ENCODE results near the gene MERTK.
"Not testable (repeated sequence)": the region's sequence is repeated elsewhere in the genome, so short reads cannot be mapped to it uniquely, and the experiment has no call there.

The MERTK gene

DNA sequence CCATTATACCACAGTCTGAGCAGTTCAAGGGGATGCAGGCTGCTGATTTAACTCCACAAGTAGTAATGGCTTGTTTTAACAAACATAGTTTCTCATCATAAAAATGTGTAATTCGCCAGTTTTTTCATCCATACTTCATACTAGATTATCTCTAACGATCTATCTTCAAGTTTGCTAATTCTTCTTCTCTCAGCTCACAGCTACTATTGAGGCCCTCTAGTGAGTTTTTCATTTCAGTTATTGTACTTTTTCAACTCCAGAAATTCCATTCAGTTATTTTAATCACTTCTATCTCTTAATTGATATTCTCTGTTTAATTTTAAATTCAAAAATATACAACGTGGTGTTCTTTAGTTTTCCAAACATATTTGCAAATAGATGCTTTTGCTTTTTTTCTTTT, 136.5 kb downstream of the MERTK start:
- DNase-seq (ENCODE audit: low read depth): no peak
- TF ChIP-seq, protein P1, sequence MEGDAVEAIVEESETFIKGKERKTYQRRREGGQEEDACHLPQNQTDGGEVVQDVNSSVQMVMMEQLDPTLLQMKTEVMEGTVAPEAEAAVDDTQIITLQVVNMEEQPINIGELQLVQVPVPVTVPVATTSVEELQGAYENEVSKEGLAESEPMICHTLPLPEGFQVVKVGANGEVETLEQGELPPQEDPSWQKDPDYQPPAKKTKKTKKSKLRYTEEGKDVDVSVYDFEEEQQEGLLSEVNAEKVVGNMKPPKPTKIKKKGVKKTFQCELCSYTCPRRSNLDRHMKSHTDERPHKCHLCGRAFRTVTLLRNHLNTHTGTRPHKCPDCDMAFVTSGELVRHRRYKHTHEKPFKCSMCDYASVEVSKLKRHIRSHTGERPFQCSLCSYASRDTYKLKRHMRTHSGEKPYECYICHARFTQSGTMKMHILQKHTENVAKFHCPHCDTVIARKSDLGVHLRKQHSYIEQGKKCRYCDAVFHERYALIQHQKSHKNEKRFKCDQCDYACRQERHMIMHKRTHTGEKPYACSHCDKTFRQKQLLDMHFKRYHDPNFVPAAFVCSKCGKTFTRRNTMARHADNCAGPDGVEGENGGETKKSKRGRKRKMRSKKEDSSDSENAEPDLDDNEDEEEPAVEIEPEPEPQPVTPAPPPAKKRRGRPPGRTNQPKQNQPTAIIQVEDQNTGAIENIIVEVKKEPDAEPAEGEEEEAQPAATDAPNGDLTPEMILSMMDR (IDR thresholded peaks at IDR 0.05; ENCODE audit: control insufficient read depth, extremely low read depth, insufficient read depth): no peak
- H3K4me3 ChIP-seq (ENCODE audit: low read depth, low read length): no peak overlapping the region

DNA sequence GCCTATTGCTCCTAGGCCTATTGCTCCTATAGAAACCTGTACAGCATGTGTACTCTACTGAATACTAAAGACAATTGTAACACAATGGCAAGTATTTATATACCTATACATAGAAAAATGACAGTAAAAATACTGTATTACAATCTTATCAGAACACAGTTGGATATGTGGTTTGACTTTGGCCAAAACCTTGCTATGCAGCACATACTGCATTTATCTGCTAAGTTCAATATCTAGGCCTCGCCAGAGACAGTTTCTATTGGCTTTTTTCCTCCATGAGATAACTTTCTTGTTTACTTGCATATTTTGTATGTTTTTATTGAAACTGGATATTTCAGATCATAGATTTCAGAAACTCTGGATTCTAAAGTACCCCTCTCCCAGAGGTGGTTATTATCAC, 137.4 kb downstream of the MERTK start:
- H3K4me3 ChIP-seq (ENCODE audit: low read depth, low read length): no peak overlapping the region
- TF ChIP-seq, protein P1 (IDR thresholded peaks at IDR 0.05; ENCODE audit: control insufficient read depth, extremely low read depth, insufficient read depth): no peak
- DNase-seq (ENCODE audit: low read depth): no peak

DNA sequence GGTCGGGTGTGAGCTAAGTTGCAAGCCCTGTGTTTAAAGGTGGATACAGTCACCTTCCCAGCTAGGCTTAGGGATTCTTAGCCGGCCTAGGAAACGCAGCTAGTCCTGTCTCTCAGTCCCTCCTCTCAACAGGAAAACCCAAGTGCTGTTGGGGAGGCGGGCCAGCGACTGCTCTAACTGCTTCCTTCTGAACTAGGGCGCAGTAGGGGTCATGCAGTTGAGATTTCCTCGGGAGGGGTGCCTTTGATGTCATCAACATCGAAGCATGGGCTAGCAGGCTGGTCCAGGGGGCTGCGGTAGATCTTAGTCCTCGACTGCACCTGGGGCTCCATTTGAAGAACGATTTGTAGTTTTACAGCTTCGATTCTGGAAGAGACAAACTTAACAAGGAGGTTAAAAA, 141.1 kb downstream of the MERTK start:
- H3K4me3 ChIP-seq (ENCODE audit: low read depth, low read length); DNase-seq (ENCODE audit: low read depth): not testable (repeated sequence)

DNA sequence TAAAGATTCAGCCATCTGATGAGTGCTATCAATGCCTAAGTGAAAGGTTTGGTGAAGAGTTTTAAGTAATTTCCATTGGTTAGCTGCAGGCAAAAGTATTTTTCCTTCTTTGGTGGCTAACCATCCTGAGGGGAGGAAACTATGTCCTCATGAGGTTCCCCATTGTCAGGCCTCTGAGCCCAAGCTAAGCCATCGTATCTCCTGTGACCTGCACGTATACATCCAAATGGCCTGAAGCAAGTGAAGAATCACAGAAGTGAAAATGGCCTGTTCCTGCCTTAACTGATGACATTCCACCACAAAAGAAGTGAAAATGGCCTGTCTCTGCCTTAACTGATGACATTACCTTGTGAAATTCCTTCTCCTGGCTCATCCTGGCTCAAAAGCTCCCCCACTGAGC, 141.7 kb downstream of the MERTK start:
- H3K4me3 ChIP-seq (ENCODE audit: low read depth, low read length); DNase-seq (ENCODE audit: low read depth): not testable (repeated sequence)

DNA sequence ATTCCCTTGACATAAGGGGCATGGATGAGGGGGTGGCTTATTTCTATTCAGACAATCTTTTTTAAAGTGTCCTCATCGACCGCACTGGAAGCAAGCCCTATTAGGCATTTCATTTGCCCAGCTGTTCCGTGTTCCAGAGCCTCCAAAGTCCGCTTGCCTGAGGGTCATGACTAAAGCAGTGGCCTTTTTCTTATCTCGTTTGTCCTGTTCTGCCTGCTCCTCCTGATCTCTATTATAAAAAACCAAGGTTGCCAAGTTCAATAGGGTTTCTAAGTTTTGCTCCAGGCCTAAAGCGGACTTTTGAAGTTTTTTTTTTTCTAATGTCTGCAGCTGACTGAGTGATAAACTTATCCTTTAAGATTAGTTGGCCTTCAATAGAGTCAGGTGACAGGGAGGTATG, 143.1 kb downstream of the MERTK start:
- not testable (repeated sequence) for H3K4me3 ChIP-seq (ENCODE audit: low read depth, low read length); DNase-seq (ENCODE audit: low read depth)

DNA sequence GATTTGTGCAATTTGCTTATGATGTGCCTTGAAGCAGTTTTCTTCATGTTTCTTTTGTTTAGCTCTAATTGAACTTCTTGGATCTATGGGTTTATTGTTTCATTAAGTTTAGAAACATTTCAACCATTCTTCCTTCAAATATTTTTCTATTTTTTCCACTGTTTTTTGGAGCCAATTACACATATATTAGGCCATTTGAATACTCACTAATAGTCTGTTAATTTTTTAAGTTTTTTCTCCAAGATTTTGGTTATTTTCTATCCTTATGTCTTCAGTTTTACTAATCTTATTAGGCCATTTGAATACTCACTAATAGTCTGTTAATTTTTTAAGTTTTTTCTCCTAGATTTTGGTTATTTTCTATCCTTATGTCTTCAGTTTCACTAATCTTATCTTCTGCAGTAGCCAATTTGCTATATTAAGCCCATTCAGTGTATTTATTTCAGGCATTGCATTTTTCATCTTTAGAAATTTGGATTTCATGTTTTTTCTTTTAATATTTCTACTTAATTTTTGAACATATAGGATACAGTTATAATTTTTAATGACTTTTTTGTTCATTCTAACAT, 147.1 kb downstream of the MERTK start:
- no peak overlapping the region for H3K4me3 ChIP-seq (ENCODE audit: low read depth, low read length)
- no peak for DNase-seq (ENCODE audit: low read depth)
- TF ChIP-seq, protein P1 (IDR thresholded peaks at IDR 0.05; ENCODE audit: control insufficient read depth, extremely low read depth, insufficient read depth): no peak

DNA sequence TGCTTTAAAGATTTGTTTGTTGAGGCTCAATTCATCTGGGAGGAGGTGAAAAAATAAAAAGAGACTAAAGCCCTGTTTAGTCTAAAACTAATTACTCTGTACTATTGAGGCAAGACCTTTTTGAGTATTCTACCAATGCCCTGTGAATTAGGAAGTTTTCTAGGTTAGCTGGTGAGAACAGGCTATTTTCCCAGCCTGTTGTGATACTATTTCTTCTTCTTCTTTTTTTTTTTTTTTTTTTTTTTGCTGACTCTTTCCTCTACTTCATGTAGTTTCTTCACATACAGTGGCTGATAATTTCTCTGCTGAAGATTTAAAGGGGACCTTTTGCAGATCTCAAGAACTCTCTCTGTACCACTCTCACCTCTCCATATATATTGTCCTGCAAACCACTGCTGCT, 147.8 kb downstream of the MERTK start:
- no peak overlapping the region for H3K4me3 ChIP-seq (ENCODE audit: low read depth, low read length)
- TF ChIP-seq, protein P1 (IDR thresholded peaks at IDR 0.05; ENCODE audit: control insufficient read depth, extremely low read depth, insufficient read depth): no peak

DNA sequence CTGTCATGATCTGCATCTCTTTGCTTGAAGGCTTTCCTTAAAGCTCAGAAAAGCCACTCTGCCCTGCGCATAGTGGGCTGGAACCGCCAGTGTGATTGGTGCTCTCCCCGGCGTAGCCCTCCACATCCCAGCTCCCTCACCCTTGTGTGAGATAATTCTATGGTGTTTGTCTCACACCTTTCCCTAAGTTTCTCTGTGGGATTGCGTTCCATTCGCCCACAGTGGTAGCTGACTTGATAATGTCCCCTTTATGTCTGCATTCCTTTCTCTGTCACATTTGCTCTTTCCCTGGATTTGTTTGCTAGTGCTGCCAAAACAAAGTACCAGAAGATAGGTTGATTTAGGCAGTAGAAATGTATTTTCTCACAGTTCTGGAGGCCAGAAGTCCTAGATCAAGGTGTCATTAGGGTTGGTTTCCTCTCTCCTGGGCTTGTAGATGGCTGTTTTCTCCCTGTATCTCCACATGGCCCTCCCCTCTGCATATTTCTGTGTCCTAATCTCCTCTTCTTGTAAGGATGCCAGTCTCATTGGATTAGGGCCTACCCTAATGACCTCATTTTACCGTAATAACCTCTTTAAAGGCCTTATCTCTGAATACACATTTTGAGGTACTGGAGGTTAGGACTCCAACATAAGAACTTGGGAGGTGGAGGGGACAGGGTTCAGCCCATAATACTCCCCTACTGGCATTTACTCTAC, 149.3 kb downstream of the MERTK start:
- no peak overlapping the region for H3K4me3 ChIP-seq (ENCODE audit: low read depth, low read length)
- TF ChIP-seq, protein P1 (IDR thresholded peaks at IDR 0.05; ENCODE audit: control insufficient read depth, extremely low read depth, insufficient read depth): no peak
- no peak for DNase-seq (ENCODE audit: low read depth)

More for the DNA sequence above, 147.8 kb downstream of the MERTK start:
- no peak for DNase-seq (ENCODE audit: low read depth)
